ENCODE data around the gene SFXN5. TPM values are rescaled to one million over a fixed set of nuclear protein-coding genes. Genes with fewer than 3 reads are reported as not detected.

The SFXN5 gene
- total and polyA plus RNA-seq, 2 of the 8 experiments (the other 6 are each of a cell fraction or from before 2014, with no cell fraction given) = 29.3 to 33.1 TPM

GRCh38 chr2:73107211-73107926 lies 35.9 kb upstream of the SFXN5 start:
- Histone ChIP-seq H3K14ac (ENCODE audit: insufficient read length) (no peak overlapping the region), H3K18ac (ENCODE audit: extremely low read depth, low read length) (no peak overlapping the region; the same call in 1 of the 2 replicates), H2BK5ac (ENCODE audit: low read depth, low read length) (no peak overlapping the region), H2BK20ac (ENCODE audit: low read length) (no peak overlapping the region), H3K36me3 (ENCODE audit: control insufficient read depth in 2 of 4, insufficient read depth in 4 of 4, low read length in 3 of 4) (no peaks in the 10 kb centered on the region), H3K4me2 (ENCODE audit: insufficient read depth in 1 of 2, low read depth in 2 of 2, low read length in 2 of 2) (no peak overlapping the region), H3K56ac (replicated peaks; ENCODE audit: insufficient read length, low read depth, low read length) (no peak overlapping the region), H2BK120ac (replicated peaks; ENCODE audit: low read depth, low read length) (no peak overlapping the region), H3K9ac (replicated peaks in 1 of 4; ENCODE audit: extremely low read depth in 1 of 4, low read depth in 3 of 4, low read length in 3 of 4) (no peak overlapping the region), H3K79me2 (ENCODE audit: control insufficient read depth in 1 of 2, insufficient read depth in 2 of 2, low read length in 2 of 2) (peaks cover 0 to 15% of the 10 kb centered on the region in 2 experiments; a peak in 2 of 4 replicates), H3K27me3 (replicated peaks in 1 of 4; ENCODE audit: control insufficient read depth in 3 of 4, extremely low read depth in 1 of 4, insufficient read depth in 3 of 4, low read length in 3 of 4) (no peaks in the 10 kb centered on the region; a peak in 1 of 7 replicates), H3K23ac (ENCODE audit: insufficient read length) (no peak overlapping the region), H4K20me1 (replicated peaks in 1 of 2; ENCODE audit: control insufficient read depth in 1 of 2, insufficient read depth in 2 of 2, low read length in 2 of 2) (peaks cover 2 to 9% of the 10 kb centered on the region in 2 experiments), H3K27ac (ENCODE audit: low read depth, low read length) (no peak overlapping the region), H3K4ac (replicated peaks; ENCODE audit: insufficient read length, low read depth, low read length) (no peak overlapping the region), H2AFZ (ENCODE audit: low read length) (no peak overlapping the region), H3K4me3 (ENCODE audit: extremely low read depth in 1 of 4, insufficient read depth in 2 of 4, low read depth in 3 of 4, low read length in 4 of 4) (no peak overlapping the region), H3K4me1 (replicated peaks in 1 of 4; ENCODE audit: control insufficient read depth in 3 of 4, insufficient read depth in 4 of 4, low read length in 3 of 4) (peaks cover 10 to 16% (median 15%) of the 10 kb centered on the region in 4 experiments; a peak in 6 of 7 replicates), H3K23me2 (ENCODE audit: low read depth, low read length) (peaks cover 13% of the 10 kb centered on the region), H4K5ac (ENCODE audit: insufficient read length, low read depth, low read length) (no peak overlapping the region), H2BK15ac (ENCODE audit: low read length) (no peak overlapping the region), H2AK5ac (ENCODE audit: low read depth, low read length) (no peak overlapping the region), H3K79me1 (ENCODE audit: low read depth, low read length) (peaks cover 16% of the 10 kb centered on the region), H4K8ac (ENCODE audit: extremely low read depth, insufficient read depth, low read length) (peak overlapping the region; percentile 8; the same call in 1 of the 2 replicates), H4K91ac (replicated peaks; ENCODE audit: insufficient read length, low read length) (no peak overlapping the region), H3K9me3 (ENCODE audit: insufficient read depth in 2 of 2, low read depth in 1 of 2, low read length in 1 of 2) (no peaks in the 10 kb centered on the region), H2BK12ac (ENCODE audit: low read depth, low read length) (no peak overlapping the region)
- TF ChIP-seq RBBP5 (IDR thresholded peaks at IDR 0.05; ENCODE audit: borderline replicate concordance, low read depth, low read length) (no peak), E2F6 (IDR thresholded peaks at IDR 0.05) (no peak)
- DNase-seq (ENCODE audit: low read depth in 1 of 2, low spot score in 2 of 2) (no peak), FAIRE-seq (no peak)
- ChIA-PET CTCF (ENCODE audit: partially characterized antibody) (interaction anchor here (0.8 to 7.0 kb wide), 3 partner anchors 20 to 105 kb away, joined by 3 to 53 read pairs (median 4); no protein-coding TSS in a partner anchor), POLR2A (ENCODE audit: partially characterized antibody) (interaction anchor here (1.2 kb wide), 2 partner anchors 15 to 36 kb away, joined by 3 read pairs; partner anchors contain the start of gene SFXN5)
- 79% methylated on average over 11 of the region's 12 CpGs; no CpG with 5 or more reads in 1 of the 2 experiments for WGBS, 2 experiments (ENCODE audit: extremely low coverage in 1 of 2, insufficient coverage in 1 of 2, insufficient read length in 1 of 2, insufficient replicate concordance in 2 of 2, low coverage in 1 of 2, low lambda C conversion rate in 2 of 2, missing lambda C conversion rate in 1 of 2)
